ENCODE results near the gene NFIC. TPM values are rescaled to one million over a fixed set of nuclear protein-coding genes. Genes with fewer than 3 reads are reported as not detected.

Gene NFIC
- total RNA-seq, 1 donor from 2014 or later: 71.4 TPM

DNA sequence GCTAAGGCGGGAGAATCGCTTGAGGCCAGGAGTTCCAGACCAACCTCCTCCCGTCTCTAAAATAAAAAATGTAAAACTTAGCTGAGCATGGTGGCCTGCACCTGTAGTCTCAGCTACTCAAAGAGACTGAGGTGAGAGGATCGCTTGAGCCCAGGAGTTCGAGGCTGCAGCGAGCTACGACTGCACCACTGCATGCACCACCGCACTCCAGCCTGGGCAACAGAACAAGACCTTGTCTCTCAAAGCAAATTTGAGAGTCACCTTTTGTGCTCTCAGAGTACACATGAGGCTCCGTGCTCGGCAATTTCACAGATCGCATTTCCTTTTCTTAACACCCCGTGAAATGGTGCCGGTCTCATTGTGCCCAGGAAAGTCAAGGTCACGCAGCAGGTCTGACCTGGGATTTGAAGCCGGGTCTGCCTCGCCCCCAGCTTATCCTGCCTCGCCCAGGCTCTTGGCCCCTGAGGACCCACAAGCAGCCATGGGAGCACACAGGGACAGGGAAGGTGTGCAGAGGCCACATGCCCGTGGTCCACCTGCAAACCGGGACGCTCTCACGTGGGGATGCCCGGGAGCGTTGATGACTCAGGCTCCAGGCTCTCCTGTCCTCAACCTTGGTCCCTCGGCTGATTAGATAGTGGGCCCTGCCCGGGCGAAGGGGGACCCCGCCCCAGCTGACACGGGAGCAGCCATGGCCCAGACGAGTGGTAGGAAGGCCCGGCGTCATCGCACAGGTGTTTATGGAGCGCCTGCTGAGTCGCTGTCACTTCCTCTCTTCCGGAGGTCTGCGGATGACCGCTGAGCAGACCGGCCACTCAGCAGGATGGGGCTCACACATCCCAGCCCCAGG, 115.1 kb downstream of the NFIC start:
- no peak for DNase-seq (ENCODE audit: low read depth)

DNA sequence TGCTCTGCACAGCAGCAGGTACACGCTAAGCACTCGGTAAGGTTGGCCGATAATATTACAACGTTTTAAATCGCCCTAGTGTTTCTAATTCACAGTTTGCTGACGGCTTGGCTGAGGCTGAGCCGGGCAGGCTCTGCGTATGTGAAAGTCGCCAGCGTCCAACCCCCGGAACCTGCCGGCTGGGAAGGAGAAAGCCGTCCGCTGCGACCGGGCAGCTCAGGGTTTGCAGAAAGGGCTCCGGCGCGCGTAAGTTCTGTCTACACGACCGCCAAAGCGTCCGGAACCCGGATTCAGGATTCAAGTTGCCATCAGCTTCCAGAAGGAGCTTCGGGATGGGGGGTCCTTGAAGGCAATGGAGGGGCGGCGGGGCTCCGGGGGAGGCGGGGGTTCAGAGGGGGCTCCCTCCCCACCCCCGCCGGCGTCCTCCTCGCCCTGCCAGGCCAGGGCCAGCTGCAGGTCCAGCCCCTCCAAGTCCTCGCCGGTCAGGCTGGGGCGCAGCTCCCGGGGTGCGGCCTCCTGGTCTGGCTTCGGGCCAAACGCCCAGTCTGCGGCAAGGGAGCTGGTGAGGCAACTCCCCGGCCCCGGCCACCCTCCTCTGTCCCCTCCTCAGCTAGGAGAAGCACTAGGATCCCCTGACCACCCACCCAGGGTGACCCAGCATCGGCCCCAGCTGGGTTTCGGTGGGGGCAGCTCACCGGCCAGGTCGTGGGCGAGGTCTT, 116.3 kb downstream of the NFIC start:
- no peak for DNase-seq (ENCODE audit: low read depth)

DNA sequence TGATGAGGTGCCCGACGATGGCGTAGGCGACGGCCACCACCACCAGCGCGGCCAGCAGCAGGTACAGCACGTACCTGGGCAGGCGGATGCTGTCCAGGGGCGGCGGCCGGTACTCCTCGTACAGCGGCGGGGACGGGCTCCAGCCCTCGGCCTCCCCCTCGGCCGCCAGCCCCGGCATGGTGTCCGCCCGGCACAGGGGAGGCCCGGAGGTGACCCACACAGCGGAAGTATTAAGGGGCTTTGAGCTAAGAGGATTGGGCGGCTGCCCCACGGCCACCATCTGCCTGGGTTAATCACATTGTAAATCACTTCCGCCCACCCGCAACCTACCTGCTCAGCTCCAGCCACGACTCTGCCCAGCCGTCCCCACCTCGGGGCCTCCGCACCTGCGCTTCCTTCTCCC, 116.8 kb downstream of the NFIC start, which contains the start of gene SMIM44:
TSS of gene SMIM44 (minus strand) at position 216 of the 403 bp plus-strand sequence. CDS start at position 178, 38 bp downstream.
- DNase-seq (ENCODE audit: low read depth): no peak

DNA sequence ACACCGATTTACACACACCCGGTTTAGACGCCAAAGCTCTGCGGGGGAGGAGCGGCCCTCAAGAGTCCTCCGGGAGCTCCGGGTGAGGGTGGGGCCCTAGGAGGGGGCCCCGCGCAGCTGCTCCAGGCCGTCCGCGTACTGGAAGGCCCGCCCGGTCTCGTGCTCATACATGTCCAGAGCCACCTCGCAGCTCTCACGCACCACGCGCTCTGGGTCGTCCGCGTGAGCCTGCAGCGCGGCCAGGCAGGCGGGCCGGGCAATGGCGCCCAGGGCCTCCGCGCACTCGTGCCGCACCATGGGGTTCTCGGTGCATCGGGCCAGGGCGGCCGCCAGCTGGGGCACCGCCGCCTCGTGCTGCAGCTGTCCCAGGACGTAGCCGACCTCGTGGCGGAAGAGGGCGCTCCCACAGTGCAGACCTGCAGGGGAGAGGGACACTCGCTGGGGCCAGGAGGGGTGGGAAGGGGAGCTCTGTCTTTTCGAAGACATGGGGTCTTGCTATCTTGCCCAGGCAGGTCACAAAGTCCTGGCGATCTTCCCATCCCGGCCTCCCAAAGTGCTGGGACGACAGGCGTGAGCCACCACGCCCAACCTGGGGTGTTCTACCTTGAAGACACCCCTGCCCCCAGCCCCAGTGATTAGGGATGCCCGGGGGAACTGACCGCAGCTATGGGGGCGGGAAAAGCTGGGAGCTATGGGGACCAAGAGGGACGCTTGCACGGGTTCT, 125.2 kb downstream of the NFIC start:
- no peak for DNase-seq (ENCODE audit: low read depth)

DNA sequence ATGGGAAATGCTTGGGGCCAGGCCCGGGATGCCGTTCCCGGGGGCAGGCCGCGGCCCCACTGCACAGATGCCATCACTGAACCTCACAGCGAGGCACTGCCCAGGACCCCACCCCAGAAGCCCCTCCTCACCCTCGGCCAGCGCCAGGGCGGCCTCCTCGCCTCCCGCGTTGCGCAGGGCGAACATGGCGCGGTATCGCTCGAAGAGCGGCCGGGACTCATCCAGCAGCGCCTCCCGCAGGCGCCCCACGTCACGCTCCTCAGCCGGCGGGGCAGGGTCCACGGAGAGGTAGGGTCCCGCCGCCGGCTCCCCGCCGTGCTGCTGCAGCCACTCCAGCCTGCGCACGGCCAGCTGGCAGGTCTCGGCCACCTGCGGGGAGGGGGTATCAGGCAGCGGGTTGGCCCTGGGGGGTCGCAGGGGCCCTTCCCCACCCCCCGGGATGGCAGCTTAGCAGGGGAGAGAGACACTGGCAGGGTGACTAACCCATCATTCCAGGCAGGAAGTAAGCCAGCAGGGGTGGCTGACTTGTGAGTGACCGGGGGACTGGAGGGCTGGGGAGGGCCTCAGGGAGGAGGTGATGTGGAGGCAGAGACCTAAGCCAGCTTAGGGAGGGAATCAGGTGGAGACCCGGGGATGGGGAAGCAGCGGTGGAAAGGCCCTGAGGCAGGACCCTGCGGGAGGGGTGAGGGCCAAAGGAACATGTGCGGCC, 125.9 kb downstream of the NFIC start:
- DNase-seq (ENCODE audit: low read depth): no peak

DNA sequence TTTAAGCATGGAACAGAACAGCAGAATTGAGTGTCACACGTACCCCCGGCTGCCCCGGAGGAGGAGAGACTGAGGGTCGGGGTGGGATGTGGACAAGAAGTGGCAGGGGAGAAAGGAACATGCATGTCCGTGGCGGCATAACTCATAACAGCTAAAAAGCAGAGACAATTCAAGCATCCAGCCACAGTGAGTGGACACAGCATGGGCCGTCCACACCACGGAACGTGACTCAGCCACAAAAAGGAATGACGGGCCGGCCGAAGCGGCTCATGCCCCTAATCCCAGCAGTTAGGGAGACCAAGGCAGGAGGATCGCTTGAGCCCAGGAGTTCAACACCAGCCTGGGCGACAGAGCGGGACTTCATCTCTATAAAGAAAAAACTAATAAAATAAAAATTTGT, 126.5 kb downstream of the NFIC start:
- no peak for DNase-seq (ENCODE audit: low read depth)

DNA sequence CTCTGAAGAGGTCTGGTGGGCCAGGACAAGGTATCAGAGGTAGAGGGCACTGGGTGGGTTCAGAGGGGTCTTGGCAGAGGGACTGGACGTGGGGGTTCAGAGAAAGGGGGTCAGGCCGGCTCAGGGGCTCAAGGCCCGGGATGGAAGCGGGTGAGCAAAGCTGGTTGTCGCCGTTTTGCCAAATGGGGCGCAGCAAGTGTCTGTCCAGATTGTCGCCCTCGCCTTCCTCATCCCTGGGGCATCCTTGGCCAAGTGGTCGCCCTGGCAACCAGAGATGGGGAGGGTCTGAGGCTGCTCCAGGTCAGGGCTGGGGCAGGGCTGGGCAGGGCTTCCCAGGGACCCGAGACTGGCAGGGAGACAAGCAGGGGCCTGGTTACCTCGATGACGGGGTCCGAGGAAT, 127.3 kb downstream of the NFIC start:
- DNase-seq (ENCODE audit: low read depth): no peak

DNA sequence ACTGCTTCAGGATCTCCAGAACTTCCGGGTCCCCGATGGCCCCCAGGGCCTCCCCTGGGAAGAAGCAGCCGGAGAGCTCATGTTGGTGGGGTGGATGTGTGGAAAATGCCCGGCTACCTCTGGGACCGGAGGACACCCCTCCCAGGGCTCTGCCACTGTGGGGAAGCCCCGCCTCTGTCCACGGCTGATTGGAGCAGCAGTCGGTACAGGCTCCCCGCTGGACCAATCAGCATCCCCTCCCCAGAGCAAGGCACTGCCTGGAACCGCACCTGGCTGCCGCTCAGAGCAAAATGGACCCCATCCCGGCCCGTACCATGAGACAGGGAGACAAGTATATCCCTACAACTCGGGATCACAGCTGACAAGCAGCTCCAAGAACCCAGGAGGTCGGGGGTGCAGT, 127.7 kb downstream of the NFIC start:
- DNase-seq (ENCODE audit: low read depth): no peak

DNA sequence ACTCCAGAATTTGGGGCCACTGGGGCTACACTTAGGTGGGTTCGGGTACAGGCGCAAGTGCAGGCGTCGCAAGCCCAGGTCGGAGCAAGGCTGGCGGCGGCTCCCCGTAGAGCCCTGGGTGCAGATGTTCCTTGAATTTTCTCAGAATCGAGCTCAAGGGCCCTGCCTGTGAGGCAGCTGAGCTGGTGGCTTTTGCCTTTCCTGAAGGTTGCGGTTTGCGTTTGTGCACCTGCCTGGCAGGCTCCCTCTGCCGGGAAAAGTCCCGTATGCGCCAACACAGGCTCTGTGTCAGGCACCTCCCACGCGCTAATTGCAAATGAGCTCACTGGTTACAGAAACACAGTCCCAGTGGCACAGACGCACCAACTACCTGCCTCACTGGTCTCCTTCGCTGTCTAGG, 128.2 kb downstream of the NFIC start:
- no peak for DNase-seq (ENCODE audit: low read depth)

DNA sequence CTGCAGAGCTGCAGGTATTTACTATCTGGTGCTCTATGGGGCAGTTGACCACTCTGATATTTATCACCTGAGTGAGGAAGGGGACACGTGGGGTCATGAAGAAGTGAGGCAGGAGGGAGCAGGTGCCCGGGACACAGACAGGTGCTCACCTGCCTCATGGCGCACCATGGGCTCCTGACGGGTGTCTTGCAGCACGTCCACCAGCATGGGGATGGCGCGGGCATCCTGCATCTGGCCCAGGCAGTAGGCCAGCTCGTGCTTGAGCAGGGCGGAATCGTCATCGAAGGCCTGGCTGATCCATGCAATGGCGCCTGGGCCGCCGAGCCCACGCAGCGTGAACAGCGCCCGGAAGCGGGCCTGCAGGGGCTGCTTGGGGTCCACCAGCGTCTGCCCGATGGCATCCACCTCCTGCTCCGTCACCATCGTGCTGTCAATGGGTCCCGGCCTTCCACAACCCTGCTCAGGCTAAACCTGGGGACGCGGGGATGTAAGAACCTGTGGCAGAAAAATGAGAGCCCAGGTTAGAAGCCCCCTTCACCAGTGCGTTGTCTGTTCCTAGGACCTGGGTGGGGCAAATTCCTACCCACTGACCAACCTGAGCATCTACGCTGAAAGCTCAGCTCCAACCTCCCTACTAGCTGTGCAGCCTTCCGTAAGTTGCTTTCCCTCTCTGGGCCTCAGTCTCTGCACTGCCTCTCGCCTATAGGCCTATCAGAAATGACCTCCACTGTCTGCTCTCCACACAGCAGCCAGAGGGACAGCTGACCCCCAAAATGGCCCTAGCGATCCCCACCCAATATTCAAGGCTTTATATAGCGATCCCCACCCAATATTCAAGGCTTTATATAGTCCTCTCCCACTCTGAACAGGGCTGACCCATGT, 130.2 kb downstream of the NFIC start:
- no peak for DNase-seq (ENCODE audit: low read depth)

DNA sequence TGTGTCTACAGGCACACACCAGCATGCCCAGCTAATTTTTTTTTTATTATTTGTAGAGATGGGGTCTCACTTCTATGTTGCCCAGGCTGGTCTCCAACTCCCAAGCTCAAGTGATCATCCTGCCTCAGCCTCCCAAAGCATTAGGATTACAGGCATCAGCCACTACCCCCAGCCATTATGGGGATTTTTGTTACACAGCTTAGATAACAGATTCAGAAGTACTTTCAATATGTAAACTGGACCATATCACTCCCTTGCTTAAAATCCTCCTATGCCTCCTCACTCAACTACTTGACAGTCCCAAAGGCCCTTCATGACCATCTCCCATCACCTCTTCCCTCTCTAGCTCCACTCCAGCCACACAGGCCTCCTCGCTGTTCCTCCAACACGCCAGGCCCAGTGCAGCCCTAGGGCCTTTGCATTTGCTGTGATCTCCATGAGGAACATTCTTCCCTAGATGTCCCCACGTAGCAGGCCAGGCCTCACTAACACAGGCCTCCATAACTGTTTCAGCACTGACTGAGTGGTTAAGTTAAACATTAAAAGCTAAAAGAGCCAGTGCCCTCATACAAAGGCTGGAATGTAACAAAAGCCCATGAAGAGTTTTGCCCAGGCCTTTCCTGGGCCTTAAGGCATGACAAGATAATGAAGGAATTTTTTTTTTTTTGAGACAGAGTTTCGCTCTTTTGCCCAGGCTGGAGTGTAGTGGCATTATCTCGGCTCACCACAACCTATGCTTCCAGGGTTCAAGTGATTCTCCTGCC, 131.6 kb downstream of the NFIC start:
- DNase-seq (ENCODE audit: low read depth): no peak

DNA sequence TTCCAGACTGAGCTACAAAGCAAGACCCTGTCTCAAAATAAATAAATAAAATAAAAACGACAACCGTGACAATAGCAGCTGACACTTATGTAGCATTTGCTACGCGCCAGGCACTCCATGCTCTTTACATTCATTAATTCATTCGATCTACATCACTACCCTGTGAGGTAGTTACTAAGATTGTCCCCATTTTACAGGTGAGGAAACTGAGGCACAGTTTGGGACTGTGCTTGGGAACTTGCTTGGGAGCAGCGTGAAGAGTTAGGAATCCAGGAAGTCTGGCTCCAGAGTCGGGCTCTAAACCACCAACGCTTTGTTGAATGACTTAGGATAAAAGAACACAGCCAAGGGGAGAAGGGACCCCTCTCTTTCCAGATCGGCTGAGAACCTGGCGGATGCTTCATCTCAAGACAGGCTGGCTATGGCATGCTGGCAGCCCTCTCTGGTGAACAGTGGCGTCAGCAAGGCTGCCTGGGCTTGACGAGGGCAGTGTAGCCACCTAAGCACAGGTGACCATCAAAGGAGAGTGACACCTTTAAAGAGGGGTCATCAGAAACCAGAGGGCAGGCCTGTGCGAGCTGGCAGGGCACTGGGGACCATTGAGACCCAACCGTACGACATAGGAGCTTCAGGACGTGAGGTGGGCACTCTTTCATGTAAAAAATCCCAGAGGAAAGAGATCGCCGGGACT, 133.5 kb downstream of the NFIC start:
- no peak for DNase-seq (ENCODE audit: low read depth)

DNA sequence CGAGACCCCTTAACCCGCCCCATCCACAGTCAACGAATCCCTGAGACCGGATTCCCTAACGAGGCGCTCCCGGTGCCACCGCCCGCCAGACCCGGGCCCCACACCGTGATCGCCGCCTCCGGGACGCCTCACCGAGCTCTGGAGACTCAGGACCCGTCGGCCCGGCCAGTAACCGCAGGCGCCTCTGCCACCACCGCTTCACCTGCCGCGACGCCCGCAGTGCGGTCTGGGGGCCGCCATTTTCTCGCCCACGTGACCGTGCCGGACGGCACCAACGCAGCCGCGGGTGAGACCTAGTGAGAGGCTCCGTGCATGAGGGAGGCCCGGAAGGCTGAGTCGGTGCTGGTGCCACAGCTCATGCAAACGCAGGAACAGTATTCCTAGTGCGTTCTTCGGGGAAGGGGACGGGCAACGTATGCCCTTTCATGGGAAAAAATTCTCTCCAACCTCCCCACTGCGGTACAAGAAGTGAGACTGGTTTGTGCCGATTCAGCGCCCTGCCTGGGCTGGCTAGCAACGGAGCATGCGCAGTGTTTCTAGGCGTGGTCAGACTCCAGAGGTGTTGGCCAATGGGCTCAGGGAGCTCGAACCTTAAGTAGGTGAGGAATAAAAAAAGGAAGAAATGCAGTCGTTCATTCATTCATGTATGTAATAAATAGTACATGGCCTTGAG, 134.2 kb downstream of the NFIC start, which contains the start of gene DOHH:
TSS of gene DOHH (minus strand) at position 246 of the 673 bp plus-strand sequence. CDS start 3,860 bp downstream, outside the sequence.
- DNase-seq (ENCODE audit: low read depth): peak; percentile 97

DNA sequence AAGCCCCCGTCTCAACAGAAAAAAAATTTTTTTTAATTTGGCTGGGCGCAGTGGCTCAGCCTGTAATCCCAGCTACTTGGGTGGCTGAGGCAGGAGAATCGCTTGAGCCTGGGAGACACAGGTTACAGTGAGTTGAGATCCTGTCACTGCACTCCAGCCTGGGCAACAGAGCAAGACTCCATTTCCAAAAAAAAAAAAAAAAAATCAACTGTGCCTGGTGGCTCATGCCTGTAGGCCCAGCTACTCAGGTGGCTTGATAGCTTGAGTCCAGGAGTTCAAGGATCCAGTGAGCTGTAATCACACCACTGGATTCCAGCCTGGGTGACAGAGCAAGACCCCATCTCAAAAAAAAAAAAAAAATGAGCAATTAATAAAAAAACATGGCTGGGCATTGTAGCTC, 135.4 kb downstream of the NFIC start:
- DNase-seq (ENCODE audit: low read depth): no peak

DNA sequence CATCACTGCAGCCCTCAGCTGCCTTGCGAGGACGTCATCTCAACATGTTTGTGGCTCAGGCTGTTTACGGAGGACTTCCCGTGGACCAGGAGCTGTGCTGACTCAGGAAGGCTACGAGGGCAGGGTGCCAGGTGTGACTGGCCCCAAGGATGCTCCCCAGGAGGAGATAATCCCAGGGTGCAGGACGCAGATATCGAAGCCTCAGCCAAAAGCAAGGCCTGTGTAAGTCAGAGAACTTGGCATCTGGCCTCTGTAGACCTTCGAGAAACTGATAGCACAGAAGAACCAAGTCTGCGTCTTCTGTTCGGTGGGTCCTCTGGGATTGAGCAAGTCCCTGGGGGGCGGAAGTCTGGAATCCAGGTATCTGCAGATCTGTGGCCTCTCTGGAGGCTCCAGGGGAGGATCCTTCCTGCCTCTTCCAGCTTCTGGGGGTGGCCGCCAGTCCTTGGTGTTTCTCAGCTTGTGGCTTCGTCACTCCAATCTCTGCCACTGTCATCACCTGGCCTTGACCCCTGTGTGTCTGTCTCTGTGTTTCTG, 136.7 kb downstream of the NFIC start:
- no peak for DNase-seq (ENCODE audit: low read depth)

DNA sequence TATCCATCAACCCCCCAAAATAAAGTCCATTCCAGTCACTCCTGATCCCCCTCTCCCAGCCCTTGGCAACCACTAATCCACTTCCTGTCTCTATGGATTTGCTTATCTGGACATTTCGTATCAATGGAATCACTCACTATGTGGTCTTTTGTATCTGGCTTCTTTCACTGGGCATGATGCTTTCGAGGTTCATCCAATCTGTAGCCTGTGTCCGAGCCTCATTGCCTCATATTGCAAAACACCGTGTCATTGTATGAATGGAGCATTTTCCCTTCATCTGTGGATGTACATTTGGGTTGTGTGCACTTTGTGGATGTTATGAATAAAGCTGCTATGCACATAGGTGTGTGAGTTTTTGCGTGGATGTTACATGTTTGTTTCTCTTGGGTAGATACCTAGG, 138.4 kb downstream of the NFIC start:
- no peak for DNase-seq (ENCODE audit: low read depth)

DNA sequence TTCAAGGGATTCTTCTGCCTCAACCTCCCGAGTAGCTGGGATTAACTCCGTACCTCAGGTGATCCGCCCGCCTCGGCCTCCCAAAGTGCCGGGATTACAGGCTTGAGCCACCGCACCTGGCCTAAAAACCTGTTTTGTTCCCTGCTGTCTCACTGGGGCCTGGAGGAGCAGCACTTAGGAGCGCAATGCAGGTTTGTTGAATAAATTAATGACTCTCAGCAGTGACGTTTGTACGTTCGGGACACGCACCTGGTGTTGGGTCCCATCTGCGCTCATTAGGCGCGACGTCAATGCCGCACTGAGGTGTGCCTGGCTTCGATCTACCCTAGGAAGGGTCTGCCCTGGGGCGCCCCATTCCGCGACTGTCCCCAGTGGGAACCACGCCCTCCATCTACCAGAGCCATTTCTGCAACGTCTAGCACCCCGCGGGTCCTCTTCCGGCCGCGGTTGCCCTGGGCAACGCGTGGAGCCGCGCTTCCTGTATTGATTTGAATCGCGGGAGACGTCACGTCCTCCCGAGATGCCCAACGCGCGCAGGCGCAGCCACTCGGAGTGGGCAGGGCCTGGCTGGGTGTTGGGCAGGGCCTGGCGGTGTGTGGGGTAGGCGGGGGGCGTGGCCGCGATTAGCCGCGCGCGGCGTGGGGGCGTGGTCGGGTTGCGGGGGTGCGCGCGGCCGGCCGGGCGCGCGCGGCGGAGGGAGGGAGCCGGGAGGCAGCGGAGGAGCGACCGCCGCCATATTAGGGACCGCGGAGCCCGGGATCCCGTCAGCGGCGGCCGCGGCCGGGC, 139.4 kb downstream of the NFIC start, which contains the start of gene FZR1:
TSS of gene FZR1 (plus strand) at position 714 of the 786 bp plus-strand sequence. CDS start 16,679 bp downstream, outside the sequence.
- peak; percentile 99 for DNase-seq (ENCODE audit: low read depth)

All from myocyte (in vitro differentiated cells).